T-helper 1 cell (primary cell): ENCODE measurements around the gene ISOC2.
A peak's percentile ranks its signal among the peaks of the same experiment; 100 is the strongest.

Source experiments
- DNase-seq, 5 donors: peaks; one replicate each; pipeline ENCODE4 v3.0.0-alpha.2; 2012 to 2020

ISOC2 gene

GRCh38 chr19:55406091-55406825 is 55.2 kb downstream of the ISOC2 start:
- peak in 1 of 5 donors; percentile 24 for DNase-seq

- DNase-seq, result no peak
Measured at GRCh38 chr19:55405638-55406037, 55.8 kb downstream of the ISOC2 start.
